Stimulated activated CD4-positive, alpha-beta T cell treated with anti-CD3 and anti-CD28 coated beads, Interleukin-12 subunit alpha, Interleukin-12 subunit beta, amount 100 ng/mL, for 48 hours (primary cell): ENCODE data around the gene MPZ.
A peak's percentile ranks its signal among the peaks of the same experiment; 100 is the strongest.
"Not testable (repeated sequence)": the region's sequence is repeated elsewhere in the genome, so short reads cannot be mapped to it uniquely, and the experiment has no call there.

Experiments
- DNase-seq, 3 donors: peaks; one replicate each; pipeline ENCODE4 v3.0.0-alpha.2; 2020; ENCODE audit warnings: low read depth in 2 of 3, low spot score in 1 of 3

MPZ gene

GRCh38 chr1:161300478-161300877 is 9.3 kb downstream of the MPZ start:
- DNase-seq: no peak

DNA sequence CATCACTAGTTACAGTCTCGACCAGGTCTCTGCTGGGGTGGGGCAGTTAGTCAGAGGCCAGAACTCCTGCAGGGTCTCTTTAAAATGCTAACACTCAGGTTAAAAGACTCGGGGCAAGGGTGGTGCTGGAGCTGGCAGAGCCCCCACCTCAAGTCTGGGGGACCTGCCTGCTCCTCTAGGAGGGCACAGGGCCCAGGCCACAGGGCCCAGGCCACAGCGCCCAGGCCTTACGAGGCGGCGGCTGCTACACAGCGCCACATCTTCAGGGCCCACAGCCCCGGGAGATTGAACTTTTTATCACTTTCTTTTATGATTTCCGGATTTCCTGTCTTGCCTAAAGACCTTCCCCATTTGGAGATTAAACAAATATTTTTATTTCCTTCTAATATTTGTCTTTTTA is 10.4 kb downstream of the MPZ start:
- DNase-seq: no peak

DNA sequence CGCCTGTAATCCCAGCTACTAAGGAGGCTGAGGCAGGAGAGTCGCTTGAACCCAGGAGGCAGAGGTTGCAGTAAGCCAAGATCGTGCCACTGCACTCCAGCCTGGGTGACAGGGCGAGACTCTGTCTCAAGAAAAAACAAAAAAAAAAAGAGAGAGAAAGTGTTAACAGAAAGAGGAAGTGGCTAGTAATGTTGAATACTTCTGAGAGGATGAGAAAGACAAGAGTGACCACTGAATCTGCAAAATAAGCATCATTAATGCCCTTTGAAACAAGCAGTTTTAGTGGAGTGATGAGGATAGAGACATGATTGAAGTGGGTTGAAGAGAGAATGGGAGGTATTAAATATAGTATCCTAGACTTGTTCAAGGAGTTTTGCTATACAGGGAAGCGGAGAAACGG is 11.7 kb downstream of the MPZ start:
- no peak for DNase-seq

- no peak for DNase-seq
Observed at GRCh38 chr1:161297415-161297814, 12.4 kb downstream of the MPZ start.

- no peak for DNase-seq
Observed at GRCh38 chr1:161290779-161291178, 19.0 kb downstream of the MPZ start.

DNA sequence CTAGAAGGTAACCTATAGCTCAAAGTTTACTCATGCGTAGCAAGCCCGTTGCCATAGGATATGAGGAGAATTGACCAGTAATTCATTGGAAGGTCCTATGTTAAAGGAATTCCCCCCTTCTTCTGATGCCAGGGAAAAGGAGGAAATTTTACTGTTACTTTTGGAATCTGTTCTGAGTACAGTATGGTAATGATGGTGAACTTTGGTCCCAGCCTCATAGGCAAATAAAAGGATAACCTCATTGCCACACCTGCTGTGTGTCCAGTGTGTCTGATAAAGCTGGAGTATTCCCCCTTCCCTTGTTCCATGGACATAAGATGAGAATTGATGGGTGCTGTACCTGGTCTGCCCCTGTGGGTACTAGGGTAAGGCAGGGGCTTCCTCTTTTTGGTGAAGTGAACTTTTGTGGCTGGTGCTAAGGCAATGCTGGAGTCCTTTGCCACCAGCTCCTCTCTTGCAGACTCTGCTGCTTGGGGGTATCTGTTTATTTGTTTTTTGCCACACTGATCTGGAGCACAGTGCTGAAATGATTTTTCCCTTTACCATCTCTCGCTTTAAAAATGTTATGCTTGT is 22.2 kb downstream of the MPZ start:
- no peak for DNase-seq

DNA sequence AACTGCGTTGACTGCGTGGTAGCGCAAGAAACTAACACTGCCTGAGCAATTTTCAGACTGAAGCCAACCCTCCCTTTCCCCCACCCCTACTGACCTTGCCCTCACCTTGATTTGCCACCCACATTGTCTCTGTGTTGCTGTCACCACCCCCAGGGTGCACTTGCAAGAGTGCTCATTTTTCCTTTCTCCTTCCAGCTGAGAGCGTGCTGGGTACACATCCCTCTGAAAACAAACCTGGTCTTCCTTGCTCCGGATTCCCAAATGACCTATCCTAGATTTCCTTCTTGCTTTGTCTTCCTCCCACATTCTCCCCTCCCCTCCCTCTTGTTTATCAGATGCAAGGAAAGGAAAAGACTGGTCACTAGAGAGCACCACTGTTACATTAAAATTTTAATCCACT is 24.2 kb downstream of the MPZ start:
- no peak for DNase-seq

GRCh38 chr1:161285113-161285512 is 24.7 kb downstream of the MPZ start:
- no peak for DNase-seq

DNA sequence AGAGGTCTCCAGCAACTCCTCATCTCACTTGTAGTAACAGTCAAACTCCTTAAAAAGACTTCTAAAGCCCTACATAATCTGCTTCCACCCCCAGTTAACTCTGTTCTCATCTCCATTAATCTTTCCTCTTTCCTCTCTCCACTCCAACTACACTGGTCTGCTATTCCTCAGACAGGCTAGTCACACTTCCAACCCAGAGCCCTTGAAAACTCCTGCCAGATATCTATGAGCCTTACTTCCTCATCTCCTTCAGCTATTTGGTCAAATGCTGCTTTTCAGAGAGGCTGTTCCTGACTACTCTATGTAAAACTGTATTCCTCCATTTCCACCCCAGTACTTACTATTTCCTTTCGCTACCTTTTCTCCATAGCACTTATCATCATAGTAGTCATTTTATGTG is 26.8 kb downstream of the MPZ start:
- DNase-seq: no peak

DNA sequence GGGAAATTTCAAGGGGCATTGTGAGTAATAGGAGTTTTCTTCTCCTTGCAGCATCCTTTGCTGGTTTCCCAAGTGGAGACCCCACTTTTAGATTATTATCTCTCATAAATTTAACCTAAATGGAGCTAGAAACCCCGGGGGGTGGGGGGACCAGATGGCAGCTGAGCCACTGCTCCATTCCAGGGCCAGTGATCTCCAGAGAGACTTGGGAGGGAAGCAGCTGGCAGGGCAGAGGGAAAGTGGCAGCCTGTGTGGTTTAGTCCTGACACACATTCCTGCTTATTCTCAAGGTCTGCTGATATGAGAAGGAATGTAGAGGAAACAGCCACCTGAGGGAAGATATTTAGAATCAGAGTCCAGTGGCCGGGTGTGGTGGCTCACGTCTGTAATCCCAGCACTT is 34.9 kb downstream of the MPZ start:
- no peak for DNase-seq

DNA sequence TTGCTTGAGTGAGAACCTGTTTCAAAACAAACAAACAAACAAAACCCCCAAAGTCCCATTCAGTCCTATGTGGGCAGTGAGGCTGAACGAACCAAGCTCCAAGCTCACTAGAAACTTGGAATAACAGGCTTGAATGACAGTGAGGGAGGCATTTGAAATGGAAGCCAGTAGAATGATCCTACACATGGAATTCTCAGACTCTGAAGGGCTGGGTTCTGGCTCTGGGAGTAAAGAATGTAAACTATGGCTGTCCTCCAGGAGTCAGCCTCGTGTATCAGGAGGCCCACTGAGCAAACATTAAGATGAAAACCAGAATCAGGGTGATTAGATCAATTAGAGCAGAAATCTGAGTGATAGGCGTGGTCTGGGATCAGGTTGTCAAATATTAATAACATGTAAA is 36.4 kb downstream of the MPZ start:
- no peak for DNase-seq

DNA sequence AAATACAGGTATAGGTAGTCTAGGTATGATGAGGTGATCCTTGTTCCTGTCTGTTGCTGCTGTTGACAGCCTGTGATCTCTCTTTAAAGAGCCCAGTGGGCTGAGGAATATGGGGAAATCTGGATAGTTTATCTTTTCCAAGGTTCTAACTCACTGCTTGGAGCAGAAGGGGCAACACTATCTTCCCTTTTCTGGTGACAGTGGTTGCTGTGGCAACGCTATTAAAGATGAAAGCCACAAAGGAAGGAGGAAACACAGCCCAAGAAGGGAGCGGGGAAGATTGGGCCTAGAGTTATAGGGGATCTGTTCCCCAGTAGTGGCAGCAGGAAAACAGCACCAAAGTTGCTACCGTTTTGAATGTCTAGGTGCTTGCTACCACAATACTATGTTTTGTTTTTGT is 42.4 kb downstream of the MPZ start:
- no peak for DNase-seq

GRCh38 chr1:161266836-161267235 is 42.9 kb downstream of the MPZ start:
- DNase-seq: no peak

DNA sequence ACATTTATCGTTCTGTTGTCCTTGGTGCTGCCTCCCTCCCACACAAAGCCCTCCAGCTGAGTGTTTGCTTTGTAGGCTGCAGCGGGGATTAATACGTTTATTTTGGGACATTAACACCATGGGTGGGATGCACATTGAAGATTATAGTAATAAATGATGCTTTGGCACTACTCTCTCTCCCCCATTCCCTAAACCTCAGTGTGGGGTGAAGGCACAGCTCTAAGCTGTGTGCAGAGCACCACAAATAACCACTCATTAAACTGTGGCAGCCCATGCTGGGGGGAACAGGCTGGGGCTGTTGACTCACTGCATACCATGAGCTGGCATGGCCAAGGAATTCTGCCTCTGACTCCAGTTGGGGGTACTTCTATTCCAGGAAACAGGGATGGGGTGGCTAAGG is 43.6 kb downstream of the MPZ start:
- DNase-seq: no peak

DNA sequence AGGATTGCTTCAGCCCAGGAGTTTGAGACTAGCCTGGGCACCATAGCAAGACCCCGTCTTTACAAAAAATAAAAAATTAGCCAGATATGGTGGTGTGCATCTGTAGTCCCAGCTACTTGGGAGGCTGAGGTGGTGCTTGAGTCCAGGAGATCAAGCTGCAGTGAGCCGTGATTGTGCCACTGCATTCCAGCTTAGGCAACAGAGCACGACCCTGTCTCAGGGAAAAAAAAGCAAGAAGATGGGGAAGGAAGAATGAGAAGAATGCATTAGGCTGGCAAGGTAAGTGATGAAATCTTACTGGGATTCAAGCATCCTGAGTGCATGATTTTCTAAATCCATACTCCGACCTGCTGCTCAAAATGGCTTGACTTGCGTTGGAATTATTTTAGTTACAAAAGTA is 44.5 kb downstream of the MPZ start:
- no peak for DNase-seq

GRCh38 chr1:161261261-161262235 is 48.2 kb downstream of the MPZ start:
- no peak for DNase-seq

GRCh38 chr1:161260376-161261260 is 49.1 kb downstream of the MPZ start:
- DNase-seq: no peak

GRCh38 chr1:161259765-161260164 is 50.0 kb downstream of the MPZ start:
- no peak for DNase-seq

GRCh38 chr1:161259345-161259702 is 50.4 kb downstream of the MPZ start:
- DNase-seq: no peak

- peak; percentile 15 to 21 (median 15) for DNase-seq
Observed at GRCh38 chr1:161258439-161259344, 51.1 kb downstream of the MPZ start, which contains the start of gene PCP4L1. PCP4L1 (plus strand) TSS chr1:161258745; CDS start chr1:161258975, 230 bp downstream.

DNA sequence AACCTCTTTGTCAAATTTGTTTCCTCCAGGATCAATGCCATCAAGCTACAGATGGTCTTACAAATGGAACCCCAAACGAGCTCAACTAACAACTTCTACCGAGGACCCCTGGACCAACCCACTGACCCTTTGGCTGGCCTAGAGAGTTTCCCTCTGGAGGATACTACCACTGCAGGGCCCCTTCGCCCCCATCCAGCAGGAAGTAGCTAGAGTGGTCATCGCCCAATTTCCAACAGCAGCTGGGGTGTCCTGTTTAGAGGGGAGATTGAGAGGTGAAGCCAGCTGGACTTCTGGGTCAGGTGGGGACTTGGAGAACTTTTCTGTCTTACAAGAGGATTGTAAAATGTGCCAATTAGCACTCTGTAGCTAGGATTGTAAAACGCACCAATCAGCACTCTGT is 52.7 kb downstream of the MPZ start:
- not testable (repeated sequence) for DNase-seq
